ENCODE data around the gene SETD7.

DNA sequence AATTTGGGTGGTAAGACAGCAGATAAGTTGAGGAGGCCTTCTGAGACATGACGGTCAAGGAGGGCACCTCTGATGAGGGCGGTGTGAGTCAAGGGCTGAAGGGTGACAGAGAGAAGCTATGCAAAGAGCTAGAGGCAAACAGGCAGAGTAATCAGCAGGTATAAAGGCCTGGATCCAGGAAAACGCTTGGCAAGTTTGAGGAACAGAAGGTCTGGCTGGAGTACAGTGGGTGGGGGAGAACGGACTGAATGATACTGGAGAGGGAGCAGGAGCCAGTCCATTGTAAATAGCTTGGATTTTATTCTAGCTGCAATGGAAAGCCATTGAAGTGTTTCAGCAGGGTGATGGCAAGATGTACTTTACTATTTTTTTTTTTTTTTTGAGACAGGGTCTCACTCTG lies 62.8 kb downstream of the SETD7 start:
- TF ChIP-seq, protein P1, sequence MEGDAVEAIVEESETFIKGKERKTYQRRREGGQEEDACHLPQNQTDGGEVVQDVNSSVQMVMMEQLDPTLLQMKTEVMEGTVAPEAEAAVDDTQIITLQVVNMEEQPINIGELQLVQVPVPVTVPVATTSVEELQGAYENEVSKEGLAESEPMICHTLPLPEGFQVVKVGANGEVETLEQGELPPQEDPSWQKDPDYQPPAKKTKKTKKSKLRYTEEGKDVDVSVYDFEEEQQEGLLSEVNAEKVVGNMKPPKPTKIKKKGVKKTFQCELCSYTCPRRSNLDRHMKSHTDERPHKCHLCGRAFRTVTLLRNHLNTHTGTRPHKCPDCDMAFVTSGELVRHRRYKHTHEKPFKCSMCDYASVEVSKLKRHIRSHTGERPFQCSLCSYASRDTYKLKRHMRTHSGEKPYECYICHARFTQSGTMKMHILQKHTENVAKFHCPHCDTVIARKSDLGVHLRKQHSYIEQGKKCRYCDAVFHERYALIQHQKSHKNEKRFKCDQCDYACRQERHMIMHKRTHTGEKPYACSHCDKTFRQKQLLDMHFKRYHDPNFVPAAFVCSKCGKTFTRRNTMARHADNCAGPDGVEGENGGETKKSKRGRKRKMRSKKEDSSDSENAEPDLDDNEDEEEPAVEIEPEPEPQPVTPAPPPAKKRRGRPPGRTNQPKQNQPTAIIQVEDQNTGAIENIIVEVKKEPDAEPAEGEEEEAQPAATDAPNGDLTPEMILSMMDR (IDR thresholded peaks at IDR 0.05; ENCODE audit: low read depth, low read length), result no peak
- no peak for TF ChIP-seq POLR2A (IDR thresholded peaks at IDR 0.05; ENCODE audit: extremely low read depth, insufficient read length)
- TF ChIP-seq, protein P2, sequence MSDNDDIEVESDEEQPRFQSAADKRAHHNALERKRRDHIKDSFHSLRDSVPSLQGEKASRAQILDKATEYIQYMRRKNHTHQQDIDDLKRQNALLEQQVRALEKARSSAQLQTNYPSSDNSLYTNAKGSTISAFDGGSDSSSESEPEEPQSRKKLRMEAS (IDR thresholded peaks at IDR 0.05; ENCODE audit: low read depth, low read length), result no peak
- no peak for TF ChIP-seq MYC (IDR thresholded peaks at IDR 0.05; ENCODE audit: low read depth, low read length)

All from NB4 (cell line).